Measurements from ENCODE around the gene SCAP.

Gene SCAP

DNA sequence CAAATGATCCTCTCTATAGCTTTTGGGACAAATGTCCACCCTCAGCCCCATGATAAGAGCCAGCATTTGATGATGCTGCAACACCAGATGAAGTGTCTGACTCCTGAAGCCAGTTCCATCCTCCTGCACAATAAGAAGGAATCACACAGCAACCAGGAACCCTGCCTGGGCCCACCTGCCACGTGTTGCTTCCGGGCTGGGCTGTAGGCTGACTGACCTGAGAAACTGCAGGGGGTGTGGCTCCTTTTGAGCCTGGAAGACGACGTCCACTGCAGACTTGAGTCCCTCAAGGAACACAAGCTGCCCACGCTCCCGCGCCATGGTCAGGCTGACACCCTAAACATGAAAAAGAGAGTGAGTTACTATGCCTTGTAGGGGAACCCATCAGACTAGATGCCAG is 28.4 kb upstream of the SCAP start:
- Histone ChIP-seq H3K79me2 (ENCODE audit: insufficient read depth, low read length) (peaks cover 23% of the 10 kb centered on the region), H3K27me3 (ENCODE audit: insufficient read depth, low read length, poor library complexity) (no peaks in the 10 kb centered on the region), H3K4me2 (ENCODE audit: insufficient read depth, low read length) (no peak overlapping the region), H3K27ac (ENCODE audit: low read length) (no peak overlapping the region), H3K4me1 (ENCODE audit: insufficient read depth, low read length) (no peaks in the 10 kb centered on the region), H3K9ac (ENCODE audit: low read depth, low read length) (no peak overlapping the region), H3K9me3 (ENCODE audit: insufficient read depth, low read length, severe bottlenecking) (no peaks in the 10 kb centered on the region), H3K36me3 (ENCODE audit: insufficient read depth, low read length) (peaks cover 71% of the 10 kb centered on the region), H3K4me3 (ENCODE audit: low read depth in 1 of 2, low read length in 2 of 2) (no peak overlapping the region), H2AFZ (ENCODE audit: low read depth, low read length) (no peak overlapping the region), H4K20me1 (ENCODE audit: insufficient read depth, low read length) (no peaks in the 10 kb centered on the region; the same call in 1 of the 2 replicates)
- DNase-seq (no peak), ATAC-seq (ENCODE audit: insufficient read depth, low read depth) (no peak)
- TF ChIP-seq, protein P1, sequence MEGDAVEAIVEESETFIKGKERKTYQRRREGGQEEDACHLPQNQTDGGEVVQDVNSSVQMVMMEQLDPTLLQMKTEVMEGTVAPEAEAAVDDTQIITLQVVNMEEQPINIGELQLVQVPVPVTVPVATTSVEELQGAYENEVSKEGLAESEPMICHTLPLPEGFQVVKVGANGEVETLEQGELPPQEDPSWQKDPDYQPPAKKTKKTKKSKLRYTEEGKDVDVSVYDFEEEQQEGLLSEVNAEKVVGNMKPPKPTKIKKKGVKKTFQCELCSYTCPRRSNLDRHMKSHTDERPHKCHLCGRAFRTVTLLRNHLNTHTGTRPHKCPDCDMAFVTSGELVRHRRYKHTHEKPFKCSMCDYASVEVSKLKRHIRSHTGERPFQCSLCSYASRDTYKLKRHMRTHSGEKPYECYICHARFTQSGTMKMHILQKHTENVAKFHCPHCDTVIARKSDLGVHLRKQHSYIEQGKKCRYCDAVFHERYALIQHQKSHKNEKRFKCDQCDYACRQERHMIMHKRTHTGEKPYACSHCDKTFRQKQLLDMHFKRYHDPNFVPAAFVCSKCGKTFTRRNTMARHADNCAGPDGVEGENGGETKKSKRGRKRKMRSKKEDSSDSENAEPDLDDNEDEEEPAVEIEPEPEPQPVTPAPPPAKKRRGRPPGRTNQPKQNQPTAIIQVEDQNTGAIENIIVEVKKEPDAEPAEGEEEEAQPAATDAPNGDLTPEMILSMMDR (IDR thresholded peaks at IDR 0.05; ENCODE audit: borderline replicate concordance, extremely low read depth, low read length, poor library complexity, severe bottlenecking) = no peak
- no peak for TF ChIP-seq EZH2 (IDR thresholded peaks at IDR 0.05; ENCODE audit: borderline replicate concordance, low read depth, low read length, severe bottlenecking)

DNA sequence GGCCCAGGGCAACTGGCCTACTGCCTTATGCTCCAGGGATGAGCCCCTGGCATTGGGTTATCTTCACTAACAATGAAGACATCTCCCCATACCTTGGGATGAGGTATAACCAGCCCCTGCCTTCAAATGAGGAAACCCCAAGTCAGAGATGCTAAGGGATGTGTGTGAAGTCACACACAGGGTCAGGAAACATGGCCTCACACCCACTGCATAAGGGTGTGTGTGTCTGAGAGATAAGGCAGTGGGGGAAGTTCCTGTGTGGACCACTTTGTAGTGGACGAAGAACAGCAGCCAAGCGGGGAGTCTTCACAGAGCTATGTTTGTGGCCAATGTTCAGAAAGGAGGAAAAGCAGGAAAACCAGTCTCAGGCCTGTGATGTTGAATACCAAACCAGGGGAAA is 27.3 kb upstream of the SCAP start:
- no peaks in the 10 kb centered on the region for H3K4me1 ChIP-seq (ENCODE audit: insufficient read depth, low read length)
- H3K9ac ChIP-seq (ENCODE audit: low read depth, low read length) = no peak overlapping the region
- H3K4me2 ChIP-seq (ENCODE audit: insufficient read depth, low read length) = no peak overlapping the region
- no peak for DNase-seq
- ATAC-seq (ENCODE audit: insufficient read depth, low read depth) = no peak
- H3K79me2 ChIP-seq (ENCODE audit: insufficient read depth, low read length) = peaks cover 21% of the 10 kb centered on the region
- H3K9me3 ChIP-seq (ENCODE audit: insufficient read depth, low read length, severe bottlenecking) = no peaks in the 10 kb centered on the region
- no peak overlapping the region for H3K27ac ChIP-seq (ENCODE audit: low read length)
- no peaks in the 10 kb centered on the region for H3K27me3 ChIP-seq (ENCODE audit: insufficient read depth, low read length, poor library complexity)
- TF ChIP-seq, protein P1 (IDR thresholded peaks at IDR 0.05; ENCODE audit: borderline replicate concordance, extremely low read depth, low read length, poor library complexity, severe bottlenecking) = no peak
- TF ChIP-seq EZH2 (IDR thresholded peaks at IDR 0.05; ENCODE audit: borderline replicate concordance, low read depth, low read length, severe bottlenecking) = no peak
- no peak overlapping the region for H2AFZ ChIP-seq (ENCODE audit: low read depth, low read length)
- H3K36me3 ChIP-seq (ENCODE audit: insufficient read depth, low read length) = peaks cover 73% of the 10 kb centered on the region
- H3K4me3 ChIP-seq (ENCODE audit: low read depth in 1 of 2, low read length in 2 of 2) = no peak overlapping the region
- H4K20me1 ChIP-seq (ENCODE audit: insufficient read depth, low read length) = peaks cover 8% of the 10 kb centered on the region; the same call in 1 of the 2 replicates

DNA sequence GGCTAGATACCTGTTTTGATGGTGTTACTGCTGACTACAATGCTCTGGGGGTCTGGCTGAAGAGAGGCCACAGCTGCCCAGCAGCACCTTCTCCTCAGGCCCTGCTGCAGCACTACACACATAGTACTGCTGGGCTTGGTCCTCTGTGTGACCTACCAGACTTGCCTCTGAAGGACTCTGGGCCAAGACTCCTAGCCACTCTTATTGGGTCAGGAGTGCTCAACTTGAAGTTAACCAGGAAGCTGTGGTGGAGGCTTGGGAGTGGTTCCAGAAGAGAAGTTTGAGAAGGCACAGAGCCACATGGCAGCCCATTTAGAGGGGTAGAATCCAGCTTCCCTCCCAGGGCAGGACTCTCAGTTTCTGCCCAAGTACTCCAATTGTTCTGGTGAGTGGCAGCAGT is 21.2 kb upstream of the SCAP start:
- DNase-seq (no peak), ATAC-seq (ENCODE audit: insufficient read depth, low read depth) (no peak)
- H3K9me3 ChIP-seq (ENCODE audit: insufficient read depth, low read length, severe bottlenecking) = no peaks in the 10 kb centered on the region
- no peak overlapping the region for H3K9ac ChIP-seq (ENCODE audit: low read depth, low read length)
- H3K4me3 ChIP-seq (ENCODE audit: low read depth in 1 of 2, low read length in 2 of 2) = no peak overlapping the region
- no peaks in the 10 kb centered on the region for H3K27me3 ChIP-seq (ENCODE audit: insufficient read depth, low read length, poor library complexity)
- H3K4me2 ChIP-seq (ENCODE audit: insufficient read depth, low read length) = no peak overlapping the region
- TF ChIP-seq, protein P1 (IDR thresholded peaks at IDR 0.05; ENCODE audit: borderline replicate concordance, extremely low read depth, low read length, poor library complexity, severe bottlenecking) = no peak
- no peak for TF ChIP-seq EZH2 (IDR thresholded peaks at IDR 0.05; ENCODE audit: borderline replicate concordance, low read depth, low read length, severe bottlenecking)
- H3K79me2 ChIP-seq (ENCODE audit: insufficient read depth, low read length) = peaks cover 11% of the 10 kb centered on the region; the same call in 1 of the 2 replicates
- H3K4me1 ChIP-seq (ENCODE audit: insufficient read depth, low read length) = no peaks in the 10 kb centered on the region
- no peak overlapping the region for H2AFZ ChIP-seq (ENCODE audit: low read depth, low read length)
- peaks cover 74% of the 10 kb centered on the region for H3K36me3 ChIP-seq (ENCODE audit: insufficient read depth, low read length)
- no peak overlapping the region for H3K27ac ChIP-seq (ENCODE audit: low read length)
- H4K20me1 ChIP-seq (ENCODE audit: insufficient read depth, low read length) = peaks cover 15% of the 10 kb centered on the region; the same call in 1 of the 2 replicates

DNA sequence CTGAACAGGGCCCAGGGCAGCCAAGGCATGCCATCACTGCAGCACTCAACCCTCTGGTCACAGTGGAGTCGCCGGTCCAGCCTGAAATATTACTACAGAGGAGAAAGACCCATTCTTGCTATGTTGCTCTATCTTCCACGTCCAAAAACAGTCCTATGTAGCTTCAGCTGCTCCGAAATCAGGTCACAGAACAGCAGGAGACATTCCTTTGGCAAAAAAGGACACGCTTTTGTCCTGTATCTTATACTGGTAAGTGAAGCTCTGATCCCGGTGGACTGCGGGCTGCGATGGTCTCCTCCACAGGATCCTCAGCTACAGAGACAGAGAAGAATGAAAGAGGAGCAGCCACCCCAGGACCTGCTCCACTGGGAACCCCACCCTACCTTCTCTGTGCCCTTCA is 20.1 kb upstream of the SCAP start:
- no peaks in the 10 kb centered on the region for H3K27me3 ChIP-seq (ENCODE audit: insufficient read depth, low read length, poor library complexity)
- no peak overlapping the region for H2AFZ ChIP-seq (ENCODE audit: low read depth, low read length)
- ATAC-seq (ENCODE audit: insufficient read depth, low read depth) (no peak), DNase-seq (no peak)
- H3K36me3 ChIP-seq (ENCODE audit: insufficient read depth, low read length) = peaks cover 71% of the 10 kb centered on the region
- no peak overlapping the region for H3K4me3 ChIP-seq (ENCODE audit: low read depth in 1 of 2, low read length in 2 of 2)
- H3K4me2 ChIP-seq (ENCODE audit: insufficient read depth, low read length) = no peak overlapping the region
- no peaks in the 10 kb centered on the region for H3K4me1 ChIP-seq (ENCODE audit: insufficient read depth, low read length)
- no peak overlapping the region for H3K27ac ChIP-seq (ENCODE audit: low read length)
- H3K9me3 ChIP-seq (ENCODE audit: insufficient read depth, low read length, severe bottlenecking) = no peaks in the 10 kb centered on the region
- TF ChIP-seq, protein P1 (IDR thresholded peaks at IDR 0.05; ENCODE audit: borderline replicate concordance, extremely low read depth, low read length, poor library complexity, severe bottlenecking) = no peak
- no peak for TF ChIP-seq EZH2 (IDR thresholded peaks at IDR 0.05; ENCODE audit: borderline replicate concordance, low read depth, low read length, severe bottlenecking)
- H4K20me1 ChIP-seq (ENCODE audit: insufficient read depth, low read length) = peaks cover 15% of the 10 kb centered on the region; the same call in 1 of the 2 replicates
- H3K9ac ChIP-seq (ENCODE audit: low read depth, low read length) = no peak overlapping the region
- H3K79me2 ChIP-seq (ENCODE audit: insufficient read depth, low read length) = peaks cover 11% of the 10 kb centered on the region; the same call in 1 of the 2 replicates

Data from DND-41 (cell line).